Trophoblast cell (in vitro differentiated cells and primary cell): ENCODE measurements around the gene PIGU.
A peak's percentile ranks its signal among the peaks of the same experiment; 100 is the strongest.

Source experiments
- DNase-seq, 2 donors: peaks; one replicate each; pipeline ENCODE4 v3.0.0-alpha.2; 2016
- H2AFZ ChIP-seq: 2 replicates; pipeline ENCODE4 v1.6.1; 2013; ENCODE audit warnings: low read length, moderate library complexity, mild to moderate bottlenecking; ENCODE audit not compliant: insufficient read depth, poor library complexity
- H2AK5ac ChIP-seq: 2 replicates; pipeline ENCODE4 v1.6.1; 2013; ENCODE audit warnings: mild to moderate bottlenecking, low read length
- H2BK120ac ChIP-seq: 2 replicates; pipeline ENCODE4 v1.6.1; 2013; ENCODE audit warnings: low read length, mild to moderate bottlenecking, moderate library complexity; ENCODE audit not compliant: insufficient read depth, poor library complexity
- H2BK12ac ChIP-seq: 2 replicates; pipeline ENCODE4 v1.6.1; 2013; ENCODE audit warnings: mild to moderate bottlenecking, low read length, moderate library complexity
- H2BK5ac ChIP-seq: 2 replicates; pipeline ENCODE4 v1.6.1; 2013; ENCODE audit warnings: low read length, low read depth, moderate library complexity, mild to moderate bottlenecking; ENCODE audit not compliant: poor library complexity
- H3K14ac ChIP-seq: 2 replicates; pipeline ENCODE4 v1.6.1; 2013; ENCODE audit warnings: mild to moderate bottlenecking, low read length
- H3K18ac ChIP-seq: 2 replicates; pipeline ENCODE4 v1.6.1; 2013; ENCODE audit warnings: mild to moderate bottlenecking, low read length
- H3K23ac ChIP-seq: 2 replicates; pipeline ENCODE4 v1.6.1; 2013; ENCODE audit warnings: low read length
- H3K27ac ChIP-seq: 2 replicates; pipeline ENCODE4 v1.5.1; 2013; ENCODE audit warnings: low read depth, mild to moderate bottlenecking, inconsistent platforms, low read length, moderate library complexity
- H3K27me3 ChIP-seq: 2 replicates; pipeline ENCODE4 v1.6.1; 2013; ENCODE audit warnings: inconsistent platforms, mild to moderate bottlenecking, low read length, moderate library complexity; ENCODE audit not compliant: insufficient read depth
- H3K36me3 ChIP-seq, 2 experiments: 1 replicate in 1 of 2; 2 replicates in 1 of 2; pipeline ENCODE4 v1.6.1; 2013; ENCODE audit warnings: low read length in 2 of 2, mild to moderate bottlenecking in 2 of 2, moderate library complexity in 1 of 2; ENCODE audit not compliant: insufficient read depth in 2 of 2, control insufficient read depth in 1 of 2
- H3K4ac ChIP-seq: 2 replicates; pipeline ENCODE4 v1.6.1; 2013; ENCODE audit warnings: low read depth, mild to moderate bottlenecking, low read length, moderate library complexity
- H3K4me1 ChIP-seq, 2 experiments: 1 replicate in 1 of 2; 2 replicates in 1 of 2; pipeline ENCODE4 v1.6.1; 2013; ENCODE audit warnings: low read length in 2 of 2, mild to moderate bottlenecking in 2 of 2, moderate library complexity in 1 of 2; ENCODE audit not compliant: insufficient read depth in 2 of 2, control insufficient read depth in 1 of 2
- H3K4me2 ChIP-seq: 2 replicates; pipeline ENCODE4 v1.6.1; 2013; ENCODE audit warnings: inconsistent platforms, mild to moderate bottlenecking, low read length, moderate library complexity
- H3K4me3 ChIP-seq: 2 replicates; pipeline ENCODE4 v1.5.1; 2013; ENCODE audit warnings: mild to moderate bottlenecking, low read depth, low read length, inconsistent platforms
- H3K79me1 ChIP-seq: one replicate; pipeline ENCODE4 v1.6.1; 2013; ENCODE audit warnings: low read length
- H3K79me2 ChIP-seq: 2 replicates; pipeline ENCODE4 v1.6.1; 2013; ENCODE audit warnings: low read length, mild to moderate bottlenecking; ENCODE audit not compliant: control insufficient read depth, insufficient read depth, poor library complexity
- H3K9ac ChIP-seq: 2 replicates; pipeline ENCODE4 v1.6.1; 2013; ENCODE audit warnings: mild to moderate bottlenecking, low read length
- H3K9me3 ChIP-seq: 2 replicates; pipeline ENCODE4 v1.6.1; 2013; ENCODE audit warnings: low read depth, mild to moderate bottlenecking, control low read depth, inconsistent platforms, low read length; ENCODE audit not compliant: insufficient read depth
- H4K12ac ChIP-seq: 2 replicates; pipeline ENCODE4 v1.6.1; 2013; ENCODE audit warnings: low read depth, mild to moderate bottlenecking, low read length, moderate library complexity
- H4K8ac ChIP-seq: 2 replicates; pipeline ENCODE4 v1.6.1; 2013; ENCODE audit warnings: low read depth, mild to moderate bottlenecking, low read length, moderate library complexity
- H4K91ac ChIP-seq: one replicate; pipeline ENCODE4 v1.6.1; 2013; ENCODE audit warnings: low read depth, mild to moderate bottlenecking, low read length, moderate library complexity
- WGBS: extraction: QIAGEN DNeasy Blood & Tissue Kit; methylation state at CpG from one replicate; pipeline ENCODE4 v1.1.7; 2013; ENCODE audit warnings: missing lambda C conversion rate; ENCODE audit not compliant: insufficient read length, insufficient coverage; ENCODE audit errors: extremely low coverage; 5-methylcytosine and 5-hydroxymethylcytosine counted together

Gene PIGU

GRCh38 chr20:34705008-34705396 lies 28.1 kb upstream of the PIGU start:
- H3K79me1 ChIP-seq, result peaks cover 12% of the 10 kb centered on the region
- H3K27ac ChIP-seq, result no peak overlapping the region
- peak overlapping the region; percentile 45 for H4K91ac ChIP-seq
- H4K12ac ChIP-seq, result no peak overlapping the region
- DNase-seq, result peak in 1 of 2 donors; percentile 34
- no peak overlapping the region for H2BK12ac ChIP-seq
- H3K9ac ChIP-seq, result peak overlapping the region; percentile 42
- peak overlapping the region; percentile 99 for H3K4me2 ChIP-seq
- no peak overlapping the region for H3K4ac ChIP-seq
- H4K8ac ChIP-seq, result peak overlapping the region; percentile 37
- peaks cover 6% of the 10 kb centered on the region for H3K27me3 ChIP-seq
- peak overlapping the region; percentile 45 for H3K14ac ChIP-seq
- no peak overlapping the region for H3K23ac ChIP-seq
- H2AFZ ChIP-seq, result no peak overlapping the region
- no peak overlapping the region for H2BK120ac ChIP-seq
- H3K36me3 ChIP-seq, result no peaks in the 10 kb centered on the region
- no peak overlapping the region for H2BK5ac ChIP-seq
- H3K4me3 ChIP-seq, result peak overlapping the region; percentile 84
- no CpG with 5 or more reads among the region's 5 CpGs for WGBS
- H3K18ac ChIP-seq, result peak overlapping the region; percentile 32
- no peak overlapping the region for H2AK5ac ChIP-seq
- no peaks in the 10 kb centered on the region for H3K9me3 ChIP-seq
- peaks cover 15 to 20% of the 10 kb centered on the region in 2 experiments for H3K4me1 ChIP-seq
- H3K79me2 ChIP-seq, result peaks cover 5% of the 10 kb centered on the region

GRCh38 chr20:34704177-34705007 lies 27.5 kb upstream of the PIGU start, which contains the start of gene TP53INP2:
TP53INP2 (plus strand) TSS chr20:34704344; CDS start chr20:34708740, 4,396 bp downstream.
- H4K91ac ChIP-seq, result peak within 1 kb of the TSS; percentile 98
- H3K79me1 ChIP-seq, result peaks cover 11% of the 10 kb centered on the region
- H2BK120ac ChIP-seq, result peak within 1 kb of the TSS; percentile 93
- H3K4ac ChIP-seq, result peak within 1 kb of the TSS; percentile 77
- peak within 1 kb of the TSS; percentile 84 for H3K4me3 ChIP-seq
- no peak within 1 kb of the TSS for H2BK12ac ChIP-seq
- no peak within 1 kb of the TSS for H3K23ac ChIP-seq
- peak within 1 kb of the TSS; percentile 89 for H3K27ac ChIP-seq
- peak within 1 kb of the TSS; percentile 87 for H4K12ac ChIP-seq
- DNase-seq, result peak; percentile 85 to 93
- H3K14ac ChIP-seq, result peak within 1 kb of the TSS; percentile 97
- no peaks in the 10 kb centered on the region for H3K36me3 ChIP-seq
- peak within 1 kb of the TSS; percentile 96 for H4K8ac ChIP-seq
- peak within 1 kb of the TSS; percentile 89 for H2BK5ac ChIP-seq
- WGBS, result no CpG with 5 or more reads among the region's 82 CpGs
- peak within 1 kb of the TSS; percentile 99 for H3K4me2 ChIP-seq
- H3K18ac ChIP-seq, result peak within 1 kb of the TSS; percentile 91
- H3K27me3 ChIP-seq, result peaks cover 3% of the 10 kb centered on the region
- peaks cover 15 to 20% of the 10 kb centered on the region in 2 experiments for H3K4me1 ChIP-seq
- H3K9ac ChIP-seq, result peak within 1 kb of the TSS; percentile 93
- H3K9me3 ChIP-seq, result no peaks in the 10 kb centered on the region
- peaks cover 5% of the 10 kb centered on the region for H3K79me2 ChIP-seq
- H2AK5ac ChIP-seq, result peak within 1 kb of the TSS; percentile 33
- peak within 1 kb of the TSS; percentile 85 for H2AFZ ChIP-seq

DNA sequence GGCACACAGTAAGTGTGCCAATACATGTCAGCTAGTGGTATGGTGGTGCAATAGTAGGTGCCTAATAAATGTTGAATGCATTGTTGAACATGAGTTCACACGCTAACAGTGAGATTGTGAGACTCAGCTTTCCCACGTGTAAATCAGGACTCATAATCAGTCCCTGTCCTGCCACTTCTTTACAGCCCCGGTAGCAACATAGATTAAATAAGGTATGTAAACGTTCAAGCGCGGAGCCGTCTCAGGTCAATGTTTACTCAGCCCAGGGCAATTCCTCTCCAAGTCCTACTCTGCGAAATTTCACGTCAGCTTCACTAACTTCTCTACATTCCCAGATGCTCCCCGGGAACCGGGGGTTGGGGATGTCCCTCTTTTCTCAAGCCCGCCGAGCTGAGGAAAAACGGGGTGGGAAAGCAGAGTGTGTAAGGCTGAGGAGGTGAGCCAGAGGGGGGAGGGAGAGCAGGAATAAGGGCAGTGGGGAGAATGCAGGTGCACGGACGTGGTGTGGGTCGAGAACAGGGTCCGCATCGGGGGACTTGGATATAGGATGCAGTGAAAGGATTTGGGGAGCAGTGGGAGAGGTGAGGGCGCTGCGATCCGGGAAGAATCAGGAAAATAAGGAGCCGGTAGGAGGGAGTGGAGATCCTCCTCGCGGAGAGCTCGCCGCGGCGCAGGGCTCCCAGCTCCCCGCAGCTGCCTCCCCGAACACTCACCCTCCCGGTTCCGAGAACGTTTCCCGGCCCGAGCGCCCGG lies 26.7 kb upstream of the PIGU start:
- DNase-seq, result peak; percentile 64 to 75
- Histone ChIP-seq H2AK5ac (no peak overlapping the region), H2AFZ (peak overlapping the region; percentile 85), H3K79me1 (peaks cover 8% of the 10 kb centered on the region), H4K8ac (peak overlapping the region; percentile 72), H3K27ac (peak overlapping the region; percentile 40), H3K27me3 (peaks cover 3% of the 10 kb centered on the region), H3K23ac (no peak overlapping the region), H4K91ac (peak overlapping the region; percentile 75), H3K4me2 (peak overlapping the region; percentile 99), H3K14ac (peak overlapping the region; percentile 88), H4K12ac (peak overlapping the region; percentile 58), H3K4ac (peak overlapping the region; percentile 29), H2BK120ac (peak overlapping the region; percentile 52), H3K18ac (peak overlapping the region; percentile 80), H3K9me3 (no peaks in the 10 kb centered on the region), H3K36me3 (no peaks in the 10 kb centered on the region), H3K79me2 (peaks cover 5% of the 10 kb centered on the region), H3K4me1 (peaks cover 13 to 17% of the 10 kb centered on the region in 2 experiments), H2BK12ac (no peak overlapping the region), H3K9ac (peak overlapping the region; percentile 93), H2BK5ac (peak overlapping the region; percentile 45), H3K4me3 (peak overlapping the region; percentile 84)
- WGBS, result no CpG with 5 or more reads among the region's 38 CpGs

DNA sequence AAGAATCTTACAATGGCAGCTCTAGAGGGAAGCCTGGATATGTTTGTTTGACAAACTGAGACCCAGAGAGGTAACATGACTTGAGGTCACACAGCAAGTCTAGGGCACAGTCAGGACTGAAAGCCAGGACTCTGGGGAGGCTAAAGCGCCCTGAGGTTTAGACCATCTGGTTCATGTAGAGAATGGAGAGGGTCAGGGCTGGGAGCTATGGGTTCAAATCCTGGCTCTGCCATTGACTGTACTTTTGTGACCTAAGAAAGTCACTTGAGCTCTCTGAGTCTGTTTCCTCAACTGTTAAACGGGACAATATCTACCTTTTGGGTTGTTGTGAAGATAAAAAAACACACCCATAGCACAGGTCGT lies 26.1 kb upstream of the PIGU start:
- Histone ChIP-seq H3K27me3 (peaks cover 3% of the 10 kb centered on the region), H3K27ac (no peak overlapping the region), H4K12ac (no peak overlapping the region), H2BK5ac (no peak overlapping the region), H4K8ac (no peak overlapping the region), H3K23ac (no peak overlapping the region), H3K4ac (no peak overlapping the region), H3K4me2 (peak overlapping the region; percentile 99), H3K9ac (no peak overlapping the region), H2BK120ac (no peak overlapping the region), H3K36me3 (no peaks in the 10 kb centered on the region), H3K4me3 (no peak overlapping the region), H2BK12ac (no peak overlapping the region), H3K79me2 (peaks cover 5% of the 10 kb centered on the region), H3K4me1 (peaks cover 13 to 17% of the 10 kb centered on the region in 2 experiments), H3K18ac (no peak overlapping the region), H2AK5ac (no peak overlapping the region), H3K9me3 (no peaks in the 10 kb centered on the region), H3K79me1 (peaks cover 8% of the 10 kb centered on the region), H4K91ac (no peak overlapping the region), H2AFZ (no peak overlapping the region), H3K14ac (no peak overlapping the region)
- no CpG with 5 or more reads among the region's 3 CpGs for WGBS
- DNase-seq, result no peak
